Activated naive CD4-positive, alpha-beta T cell (primary cell): Measurements from ENCODE around the gene REXO1.

Experiments used
- DNase-seq, 4 experiments: peaks; one replicate each; lab custom pipeline; 2025; lab: John Stamatoyannopoulos, UW

Gene REXO1

GRCh38 chr19:1766800-1767352 is 81.4 kb downstream of the REXO1 start:
- no peak for DNase-seq

GRCh38 chr19:1765904-1766799 is 82.1 kb downstream of the REXO1 start:
- no peak for DNase-seq
